K562 (cell line): ENCODE data around the gene KIF6.

ENCODE experiments used
- CTCF ChIP-seq, 3 experiments: IDR thresholded peaks in 2 of 3; conservative IDR thresholded peaks in 1 of 3; 2 replicates each; pipeline ENCODE4 v1.5.1; 2011 to 2012; ENCODE audit warnings: low read length in 3 of 3, mild to moderate bottlenecking in 3 of 3, control low read depth in 2 of 3, improper control_type of control experiment in 1 of 3, inconsistent platforms in 1 of 3, low read depth in 1 of 3, mixed read lengths in 1 of 3, moderate library complexity in 1 of 3; ENCODE audit not compliant: insufficient read depth in 2 of 3
- PATZ1 ChIP-seq: fragments of 250-450 bp; sonication (Bioruptor Pico); IDR thresholded peaks from 2 replicates; pipeline ENCODE4 v1.5.0; 2020; ENCODE audit warnings: mild to moderate bottlenecking, borderline replicate concordance
- TF ChIP-seq, protein P1 (sequence below): fragments of 450-650 bp; conservative IDR thresholded peaks from 2 replicates; pipeline ENCODE4 v1.6.1; 2016; ENCODE audit warnings: missing genetic modification characterization, low read depth, mild to moderate bottlenecking, control low read depth, missing compliant biosample characterization

DNA sequence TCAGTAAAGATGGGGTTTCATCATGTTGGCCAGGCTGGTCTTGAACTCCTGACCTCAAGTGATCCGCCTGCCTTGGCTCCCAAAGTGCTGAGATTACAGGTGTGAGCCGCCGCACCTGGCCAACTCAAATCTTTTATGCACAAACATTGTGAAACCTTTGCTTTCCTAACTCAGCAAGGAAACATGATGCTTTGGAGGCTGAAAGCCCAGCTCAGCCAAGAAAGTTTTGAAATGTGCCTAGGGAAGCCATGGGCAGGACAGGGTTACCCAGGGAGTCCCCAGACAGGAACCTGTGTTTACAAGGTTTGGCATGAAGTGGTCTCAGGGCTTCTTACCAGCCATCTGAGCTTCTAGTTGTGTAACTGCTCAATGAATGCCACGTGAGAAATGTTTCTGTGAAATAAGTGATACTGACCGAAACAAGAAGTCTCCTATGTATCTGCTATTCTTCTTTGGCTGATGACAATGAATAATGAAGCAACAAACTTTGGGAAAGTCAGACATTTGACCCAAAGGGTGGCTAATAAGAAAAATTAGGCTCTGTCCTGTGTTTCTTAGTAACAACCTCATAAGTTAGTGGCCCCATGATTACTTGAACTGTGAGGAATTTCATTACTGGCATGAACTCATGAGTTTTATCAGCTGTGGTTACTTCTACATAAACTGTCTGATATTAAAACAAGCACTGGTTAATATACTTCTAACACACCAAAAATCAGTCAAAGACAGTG lies 163.5 kb downstream of the KIF6 start:
- TF ChIP-seq PATZ1 (CRISPR knock-in tag), result no peak
- TF ChIP-seq, protein P1, sequence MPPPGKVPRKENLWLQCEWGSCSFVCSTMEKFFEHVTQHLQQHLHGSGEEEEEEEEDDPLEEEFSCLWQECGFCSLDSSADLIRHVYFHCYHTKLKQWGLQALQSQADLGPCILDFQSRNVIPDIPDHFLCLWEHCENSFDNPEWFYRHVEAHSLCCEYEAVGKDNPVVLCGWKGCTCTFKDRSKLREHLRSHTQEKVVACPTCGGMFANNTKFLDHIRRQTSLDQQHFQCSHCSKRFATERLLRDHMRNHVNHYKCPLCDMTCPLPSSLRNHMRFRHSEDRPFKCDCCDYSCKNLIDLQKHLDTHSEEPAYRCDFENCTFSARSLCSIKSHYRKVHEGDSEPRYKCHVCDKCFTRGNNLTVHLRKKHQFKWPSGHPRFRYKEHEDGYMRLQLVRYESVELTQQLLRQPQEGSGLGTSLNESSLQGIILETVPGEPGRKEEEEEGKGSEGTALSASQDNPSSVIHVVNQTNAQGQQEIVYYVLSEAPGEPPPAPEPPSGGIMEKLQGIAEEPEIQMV (tag), result no peak
- no peak for TF ChIP-seq CTCF (IDR thresholded peaks at IDR 0.05 in 2 of 3, conservative IDR thresholded peaks at IDR 0.05 in 1 of 3; ENCODE audit: insufficient read depth in 2 of 3, low read depth in 1 of 3, low read length in 3 of 3)
